GM21717 (cell line): Measurements from ENCODE around the gene FAM20C.
"Not testable (repeated sequence)": the region's sequence is repeated elsewhere in the genome, so short reads cannot be mapped to it uniquely, and the experiment has no call there.

Experiments
- ATAC-seq: cut with Tn5 transposase; IDR thresholded peaks from one replicate; pipeline ENCODE4 v1.9.1; 2021; ENCODE audit warnings: mild to moderate bottlenecking, moderate library complexity; ENCODE audit not compliant: unreplicated experiment

The FAM20C gene

GRCh38 chr7:288671-289101, 96.3 kb downstream of the FAM20C start:
- no peak for ATAC-seq

DNA sequence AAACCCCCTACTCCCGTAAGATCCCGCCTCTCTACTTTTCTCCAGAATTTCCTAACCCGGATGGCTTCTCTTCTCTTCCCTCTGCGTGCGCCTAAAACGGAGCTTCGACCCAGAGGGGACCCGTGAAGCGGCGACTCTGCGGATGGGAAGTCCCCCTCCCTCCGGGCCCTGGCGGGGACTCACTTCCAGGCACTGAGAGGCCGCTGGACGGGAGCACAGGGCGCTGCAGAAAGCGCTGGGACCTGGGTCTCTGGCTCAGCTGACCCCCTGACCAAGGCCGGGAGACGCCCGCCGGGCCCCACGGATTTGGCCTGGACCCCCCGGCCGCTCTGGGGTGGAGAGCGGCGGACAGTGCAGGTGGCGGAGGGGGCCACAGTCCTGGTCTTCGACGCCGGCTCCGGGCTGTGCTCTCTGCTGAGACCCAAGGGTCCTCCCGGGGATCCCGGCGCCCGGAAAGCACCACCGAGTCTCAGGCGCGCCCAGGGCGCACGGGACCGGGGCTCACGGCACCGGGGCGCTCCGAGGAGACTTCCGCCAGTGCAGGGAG, 96.9 kb downstream of the FAM20C start:
- no peak for ATAC-seq

DNA sequence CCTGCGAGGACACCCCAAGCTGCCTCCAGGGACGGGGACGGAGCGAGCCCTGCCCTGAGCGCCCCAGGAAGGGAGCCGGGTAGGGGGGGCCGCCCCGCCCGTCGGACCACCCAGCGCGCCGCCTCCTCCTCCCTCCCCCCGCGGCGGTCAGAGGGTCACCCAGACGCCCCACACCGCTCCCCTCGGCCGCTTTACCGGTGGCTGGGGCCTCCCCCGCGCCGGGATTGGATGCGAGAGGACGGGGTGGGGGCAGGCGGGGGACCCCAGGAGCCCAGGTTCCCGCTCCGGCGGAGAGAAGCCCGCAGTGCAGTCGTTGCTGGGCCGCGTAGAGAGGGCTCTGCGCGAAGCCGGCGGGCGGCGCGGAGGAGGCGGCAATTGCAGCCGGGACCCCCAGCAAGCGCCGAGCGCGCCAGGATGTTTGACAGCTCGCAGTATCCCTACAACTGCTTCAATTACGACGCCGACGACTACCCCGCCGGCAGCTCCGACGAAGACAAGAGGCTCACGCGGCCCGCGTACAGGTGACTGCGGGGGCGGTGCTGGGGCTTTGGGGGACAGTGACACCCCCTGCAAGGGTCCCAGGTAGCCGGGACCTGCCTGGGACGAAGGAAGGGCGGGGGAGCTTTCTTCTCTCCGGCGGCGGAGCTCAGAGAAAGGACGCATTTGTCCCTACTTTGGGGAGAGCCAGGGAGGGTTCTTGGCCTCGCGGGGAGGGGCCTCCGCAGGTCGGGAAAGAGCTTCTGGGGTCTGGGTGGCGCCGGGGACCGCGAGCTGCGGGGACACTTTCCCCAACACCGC, 97.6 kb downstream of the FAM20C start, which contains the start of gene FOXL3:
FOXL3 (plus strand) TSS at position 415 of the 798 bp plus-strand sequence; CDS start at position 415, 0 bp downstream.
- no peak for ATAC-seq

DNA sequence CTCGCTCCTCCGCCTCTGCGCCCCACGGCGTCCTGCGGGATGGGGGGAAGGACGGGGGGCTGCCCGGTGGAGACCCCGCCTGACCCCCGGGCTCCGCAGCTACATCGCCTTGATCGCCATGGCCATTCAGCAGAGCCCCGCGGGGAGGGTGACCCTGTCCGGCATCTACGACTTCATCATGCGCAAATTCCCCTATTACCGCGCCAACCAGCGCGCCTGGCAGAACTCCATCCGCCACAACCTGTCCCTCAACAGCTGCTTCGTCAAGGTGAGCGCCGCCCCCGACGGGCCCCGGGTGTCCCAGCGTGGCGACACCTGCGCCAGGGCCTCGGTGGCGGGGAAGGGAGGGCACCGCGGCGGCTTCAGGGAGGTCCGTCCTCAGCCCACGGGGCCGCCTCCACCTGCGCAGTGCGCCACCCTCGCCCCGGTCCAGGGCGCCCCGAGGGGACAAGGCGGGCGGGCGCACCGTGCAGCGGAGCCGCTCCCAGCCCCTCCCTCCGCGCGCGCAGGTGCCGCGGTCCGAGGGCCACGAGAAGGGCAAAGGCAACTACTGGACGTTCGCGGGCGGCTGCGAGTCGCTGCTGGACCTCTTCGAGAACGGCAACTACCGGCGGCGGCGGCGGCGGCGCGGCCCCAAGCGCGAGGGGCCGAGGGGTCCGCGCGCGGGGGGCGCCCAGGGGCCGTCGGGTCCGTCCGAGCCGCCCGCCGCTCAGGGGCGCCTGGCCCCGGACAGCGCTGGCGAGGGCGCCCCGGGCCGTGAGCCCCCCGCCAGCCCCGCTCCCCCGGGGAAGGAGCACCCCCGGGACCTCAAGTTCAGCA, 98.4 kb downstream of the FAM20C start:
- no peak for ATAC-seq

GRCh38 chr7:291373-292092, 99.2 kb downstream of the FAM20C start:
- ATAC-seq: no peak

GRCh38 chr7:292226-292625, 99.9 kb downstream of the FAM20C start:
- no peak for ATAC-seq

- no peak for ATAC-seq
These were observed 100.5 kb downstream of the FAM20C start for GRCh38 chr7:292826-293225.

DNA sequence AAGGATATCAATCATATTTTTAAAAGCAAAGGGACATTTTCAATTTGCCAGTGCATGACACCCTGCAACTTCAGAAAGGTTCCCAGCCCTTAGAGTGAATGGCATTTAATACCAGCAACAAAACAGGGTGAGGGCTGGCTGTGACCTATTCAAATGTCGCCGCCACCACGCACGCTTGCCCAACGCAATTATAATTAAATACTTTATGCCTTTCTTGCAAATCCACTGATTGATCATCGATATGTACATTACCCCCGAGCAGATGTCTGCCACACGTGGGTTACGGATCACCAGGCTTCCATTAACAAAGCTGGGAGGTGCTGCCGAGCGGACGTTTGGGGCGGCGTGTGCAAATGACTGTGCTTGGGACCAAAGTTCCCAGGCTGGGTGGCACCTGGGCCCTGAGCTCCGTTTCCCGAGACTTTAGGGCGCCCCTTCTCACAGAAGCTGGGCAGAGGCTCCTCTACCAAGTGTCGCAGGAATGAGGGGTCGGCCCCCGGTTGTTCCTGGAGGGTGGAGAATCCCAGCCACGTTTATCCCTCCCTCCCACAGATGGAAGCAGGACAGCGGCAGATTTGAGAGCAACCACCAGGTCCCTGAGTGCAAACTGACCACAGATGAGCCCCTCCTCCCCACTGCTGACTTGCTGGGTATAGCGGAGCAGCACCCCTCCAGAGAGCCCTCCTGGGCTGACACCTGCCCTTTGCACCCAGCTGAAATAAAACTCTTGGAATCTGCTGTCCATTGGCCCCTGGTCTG, 101.5 kb downstream of the FAM20C start:
- ATAC-seq: no peak

DNA sequence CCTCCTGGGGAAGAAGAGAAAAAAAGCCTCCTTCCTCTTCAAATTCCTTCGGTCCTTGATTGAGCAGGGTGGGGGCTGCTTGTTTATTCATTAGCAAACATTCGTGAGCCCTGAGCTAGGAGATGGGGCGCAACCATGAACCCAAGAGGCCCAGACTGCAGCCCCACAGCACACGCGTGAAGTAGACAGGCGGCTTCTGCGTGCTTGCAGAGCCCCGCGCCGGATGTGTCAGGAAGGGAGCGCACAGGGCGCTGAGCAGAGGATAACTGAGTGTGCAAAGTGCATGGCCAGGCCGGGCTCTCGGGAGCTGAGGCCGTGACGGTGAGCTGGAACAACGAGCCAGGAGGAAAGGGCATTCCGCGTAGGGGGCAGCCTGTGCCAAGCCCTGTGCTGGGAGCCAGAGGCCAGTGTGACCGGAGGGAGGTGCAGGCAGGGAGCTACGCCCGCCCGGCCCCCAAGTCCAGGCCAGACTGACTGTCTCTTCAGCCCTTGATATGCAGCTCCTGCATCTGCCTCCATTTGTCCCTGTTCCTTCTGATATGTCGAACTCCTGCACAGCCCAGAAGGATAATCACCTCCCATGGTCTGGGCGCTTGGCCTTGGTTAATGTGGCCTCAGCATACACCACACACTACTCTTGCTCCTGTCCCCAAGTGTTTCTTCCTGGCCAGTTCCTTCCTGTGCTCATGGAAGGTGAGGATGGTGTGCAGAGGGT, 102.2 kb downstream of the FAM20C start:
- ATAC-seq: no peak

GRCh38 chr7:295155-296154, 103.1 kb downstream of the FAM20C start:
- ATAC-seq: no peak

- ATAC-seq: no peak
These were observed 104.1 kb downstream of the FAM20C start for GRCh38 chr7:296373-296945.

- ATAC-seq: not testable (repeated sequence)
These were observed 104.8 kb downstream of the FAM20C start for GRCh38 chr7:297141-297540.

DNA sequence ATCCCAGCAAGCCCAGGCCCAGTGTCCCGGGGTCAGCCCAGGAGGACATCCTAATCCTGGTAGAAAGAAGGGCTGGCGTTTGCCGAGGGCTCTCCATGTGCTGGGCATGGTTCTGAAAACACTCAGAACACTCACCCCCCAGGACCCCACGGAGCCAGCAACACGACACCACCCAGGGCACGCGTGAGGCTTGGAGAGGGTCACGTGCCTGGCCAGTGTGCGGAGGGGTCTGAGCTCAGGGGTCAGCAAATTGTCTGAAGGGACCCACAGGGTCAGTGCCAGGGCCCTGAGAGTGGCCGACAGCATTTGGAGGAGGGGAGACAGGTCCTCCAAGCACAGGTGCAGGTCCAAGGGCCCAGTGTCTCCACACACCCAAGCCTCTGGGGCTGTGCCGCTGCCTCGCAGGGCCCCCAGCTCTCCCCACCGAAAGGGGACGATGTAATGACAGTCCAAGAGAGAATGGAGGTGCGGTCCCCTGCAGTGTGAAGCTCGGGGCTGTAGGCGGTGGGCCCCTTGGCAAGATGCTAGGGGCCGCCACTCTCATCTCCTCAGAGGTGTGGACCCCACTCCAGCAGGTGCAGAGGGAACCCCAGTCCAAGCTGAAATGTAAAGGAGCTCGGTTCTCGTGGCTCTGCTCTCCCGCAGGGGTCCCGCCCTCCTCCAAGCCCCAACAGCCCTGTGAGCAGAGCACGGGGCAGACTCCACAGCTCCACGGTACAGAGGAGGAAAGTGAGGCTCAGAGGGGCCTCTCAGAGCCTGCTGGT, 105.4 kb downstream of the FAM20C start:
- ATAC-seq: no peak

- no peak for ATAC-seq
These were observed 106.0 kb downstream of the FAM20C start for GRCh38 chr7:298375-298702.

DNA sequence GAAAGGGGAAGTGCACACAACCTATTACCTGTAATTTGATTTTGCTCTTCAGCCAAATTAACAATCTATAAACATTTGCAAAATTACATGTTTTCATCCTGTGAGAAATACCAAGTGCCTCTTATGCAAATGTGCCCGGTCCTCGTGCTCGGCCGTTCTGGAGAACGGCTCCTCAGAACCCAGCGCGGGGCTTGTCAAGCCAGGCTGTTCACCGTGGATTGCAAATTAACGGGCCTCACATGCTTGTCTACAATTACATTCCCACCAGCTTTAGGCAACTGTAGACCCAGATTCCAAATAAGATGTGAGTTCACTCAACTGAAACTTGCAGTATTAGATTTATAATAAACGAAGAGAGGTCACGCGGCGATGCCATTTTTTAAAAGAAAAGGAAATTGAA, 106.4 kb downstream of the FAM20C start:
- ATAC-seq: no peak

- ATAC-seq: no peak
These were observed 106.8 kb downstream of the FAM20C start for GRCh38 chr7:299169-299568.

DNA sequence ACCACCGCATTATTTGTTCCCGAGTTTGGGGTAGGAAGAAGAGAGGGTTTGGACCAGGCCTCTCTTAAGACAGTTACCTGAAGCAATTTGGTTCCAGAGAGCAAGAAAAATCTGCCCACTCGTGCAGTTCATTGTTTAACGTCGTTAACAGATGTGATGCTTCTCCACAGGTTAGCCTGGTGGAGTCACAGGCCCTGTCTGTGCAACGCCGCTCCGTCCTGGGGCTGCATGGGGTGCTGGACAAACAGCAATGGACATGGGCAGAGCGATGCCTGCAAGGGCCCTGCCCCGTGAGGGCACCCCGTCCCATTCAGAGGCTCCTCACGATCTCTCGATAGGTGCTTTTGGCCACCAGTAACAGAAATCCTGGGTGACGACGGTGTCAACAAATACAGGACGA, 107.3 kb downstream of the FAM20C start:
- ATAC-seq: no peak

GRCh38 chr7:300048-300447, 107.7 kb downstream of the FAM20C start:
- no peak for ATAC-seq
